HG03064 (cell line): Measurements from ENCODE around the gene BAAT.

Experiments used
- ATAC-seq: cut with Tn5 transposase; IDR thresholded peaks from one replicate; pipeline ENCODE4 v1.9.1; 2021; ENCODE audit warnings: low read depth; ENCODE audit not compliant: unreplicated experiment

The BAAT gene

GRCh38 chr9:101326035-101326434, 58.8 kb downstream of the BAAT start:
- no peak for ATAC-seq

DNA sequence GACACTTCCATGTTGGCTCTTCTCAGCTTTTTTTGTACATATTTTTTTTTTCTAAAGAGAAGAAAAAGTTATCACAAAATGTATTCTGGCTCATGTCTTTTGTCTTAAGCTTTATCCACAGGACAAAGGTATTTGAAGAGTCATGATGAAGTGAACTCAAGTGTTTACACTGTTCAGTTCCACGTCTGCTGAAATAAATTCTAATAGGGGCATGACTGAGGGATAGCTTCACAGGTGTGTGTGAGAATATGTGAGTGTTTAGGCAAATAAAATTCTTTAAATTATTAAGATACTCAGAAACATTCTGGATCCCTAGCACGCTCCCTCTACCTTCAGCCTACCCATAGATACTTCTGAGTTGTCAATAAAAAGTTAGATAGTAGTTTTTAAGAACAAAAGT, 59.8 kb downstream of the BAAT start:
- no peak for ATAC-seq

DNA sequence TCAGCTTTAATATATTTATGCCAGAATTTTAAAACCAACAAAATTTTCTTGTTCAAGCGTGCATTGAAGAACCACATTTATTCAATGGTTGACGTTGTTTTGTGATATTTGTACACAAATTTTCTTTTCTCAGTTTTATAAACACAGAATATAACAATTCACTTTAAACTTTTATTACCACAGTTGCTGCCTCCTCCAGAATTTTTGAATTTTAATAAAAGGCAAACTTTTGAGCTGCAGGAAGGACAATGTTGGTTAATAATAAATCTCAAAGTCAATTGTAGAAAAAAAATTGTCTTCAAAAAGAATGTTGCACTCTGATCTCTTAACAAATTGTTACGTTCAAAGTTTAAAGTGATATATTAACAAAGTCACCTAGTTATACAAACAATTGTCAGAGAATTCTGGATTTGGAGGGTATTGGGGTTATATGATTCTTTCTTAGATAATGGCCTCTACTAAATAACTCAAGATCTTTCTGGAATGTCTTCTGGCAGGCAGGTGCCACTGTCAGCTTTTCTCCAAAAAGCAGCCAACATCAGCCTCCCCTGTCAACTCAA, 60.5 kb downstream of the BAAT start:
- no peak for ATAC-seq

DNA sequence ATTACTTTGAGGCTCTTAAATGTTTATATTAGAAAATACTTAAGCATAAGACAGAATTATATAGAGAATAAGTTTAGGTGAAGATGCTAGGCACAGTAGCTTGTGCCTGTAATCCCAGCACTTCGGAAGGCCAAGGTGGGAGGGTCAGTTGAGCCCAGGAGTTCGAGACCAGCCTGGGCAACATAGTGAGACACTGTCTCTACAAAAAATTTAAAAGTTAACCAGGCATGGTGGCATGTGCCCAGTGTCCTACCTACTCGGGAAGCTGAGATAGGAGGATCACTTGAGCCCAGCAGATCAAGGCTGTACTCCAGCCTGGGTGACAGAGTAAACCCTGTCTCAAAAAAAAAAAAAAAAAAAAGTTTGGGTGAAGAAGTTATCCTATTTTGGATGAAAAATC, 61.7 kb downstream of the BAAT start:
- no peak for ATAC-seq

- no peak for ATAC-seq
Observed at GRCh38 chr9:101317735-101318134, 67.1 kb downstream of the BAAT start.

GRCh38 chr9:101315112-101315450, 69.7 kb downstream of the BAAT start:
- ATAC-seq = no peak

GRCh38 chr9:101312661-101313060, 72.1 kb downstream of the BAAT start:
- ATAC-seq = no peak

DNA sequence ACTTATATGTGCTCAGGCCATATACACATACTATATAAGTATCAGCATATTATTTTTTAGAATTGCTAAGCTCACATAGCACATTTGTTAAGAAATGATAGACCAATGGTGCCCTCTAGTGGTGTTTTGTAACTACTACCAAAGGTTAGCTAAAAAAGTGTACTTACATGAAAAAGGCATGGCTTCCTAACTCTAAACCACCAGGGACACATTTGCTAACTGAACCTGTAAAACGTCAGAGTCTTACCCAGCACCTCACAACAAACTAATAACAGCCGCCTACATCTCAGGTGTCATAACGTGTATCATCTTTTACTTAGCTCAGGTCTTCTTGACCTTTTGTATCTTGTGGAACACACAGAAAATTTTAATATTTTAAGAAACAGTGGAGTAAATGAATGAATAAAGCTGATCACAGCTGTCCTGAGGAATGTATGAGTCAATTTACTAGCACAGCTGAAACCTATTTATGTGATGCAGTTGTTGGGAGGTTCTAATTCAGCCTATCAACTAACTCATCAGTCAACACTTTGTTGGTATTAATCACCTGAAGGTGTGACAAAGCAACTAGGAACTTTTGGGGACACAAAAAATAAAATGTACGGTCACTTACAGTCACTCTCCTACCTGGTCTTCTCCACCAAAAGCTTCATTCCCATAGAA, 72.9 kb downstream of the BAAT start:
- peak; percentile 75 for ATAC-seq

DNA sequence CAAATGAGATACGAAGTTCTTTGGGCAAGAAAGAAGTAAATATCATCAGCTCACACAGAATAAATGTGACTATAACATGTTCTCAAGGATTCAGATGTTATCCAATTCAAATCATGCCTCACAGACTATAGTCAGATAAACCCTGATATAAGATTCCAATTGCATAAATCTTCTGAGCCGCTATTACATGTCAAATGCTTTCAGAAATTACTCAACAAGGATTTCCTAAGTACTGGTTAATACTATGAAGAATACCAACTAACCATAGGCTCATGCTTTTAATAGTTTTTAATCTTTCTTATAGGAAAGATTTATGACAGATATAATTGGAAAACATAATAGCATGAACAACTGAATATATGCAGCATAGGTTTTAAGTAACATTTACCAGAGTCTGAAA, 73.6 kb downstream of the BAAT start:
- no peak for ATAC-seq
